Tibial nerve (tissue), 4 donors: ENCODE measurements around the gene TM4SF18.

Experiments used
- EP300 ChIP-seq, 2 donors: sonication (generic); formaldehyde crosslinking; IDR thresholded peaks; one replicate each; pipeline ENCODE4 v1.6.1; 2017; ENCODE audit warnings: antibody characterized with exemption in 2 of 2, mild to moderate bottlenecking in 1 of 2
- TF ChIP-seq, protein P1 (sequence below), 5 experiments: fragments of 200-600 bp in 3 of 5; fragments of 450-650 bp in 2 of 5; sonication (generic) in 3 of 5; IDR thresholded peaks; one replicate each; pipeline ENCODE4 v1.5.1; 2016 to 2019; ENCODE audit warnings: antibody characterized with exemption in 5 of 5, mild to moderate bottlenecking in 3 of 5, moderate library complexity in 2 of 5

DNA sequence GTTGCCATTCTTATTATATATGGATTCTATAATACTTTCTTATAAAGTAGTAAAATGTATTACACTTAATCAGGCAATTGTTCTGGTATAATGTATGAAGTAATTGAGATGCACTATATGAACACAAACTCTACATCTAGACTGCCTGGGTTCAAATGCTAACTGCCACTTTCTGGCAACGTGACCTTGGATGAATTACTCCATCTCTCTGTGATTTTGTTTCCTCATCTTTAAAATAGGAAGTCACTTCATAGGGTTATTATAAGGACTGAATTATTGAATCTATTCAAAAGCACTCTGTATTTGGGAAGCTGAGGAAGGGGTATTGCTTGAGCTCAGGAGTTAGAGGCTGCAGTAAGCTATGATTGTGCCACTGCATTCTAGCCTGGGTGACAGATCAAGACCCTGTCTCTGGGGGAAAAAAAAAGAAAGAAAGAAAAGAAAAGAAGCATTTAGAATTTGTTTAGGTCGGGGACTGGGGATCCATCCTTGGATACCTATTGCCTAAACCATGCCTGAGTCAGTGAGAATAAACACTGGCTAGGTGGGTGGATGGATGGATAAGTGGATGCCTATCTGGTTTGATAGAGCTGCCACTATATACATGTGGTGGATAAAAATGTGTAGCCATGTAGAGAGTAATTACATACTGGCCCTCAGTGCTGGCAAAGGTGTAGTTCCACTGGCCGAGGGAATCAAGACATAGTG lies 41.5 kb upstream of the TM4SF18 start:
- TF ChIP-seq, protein P1, sequence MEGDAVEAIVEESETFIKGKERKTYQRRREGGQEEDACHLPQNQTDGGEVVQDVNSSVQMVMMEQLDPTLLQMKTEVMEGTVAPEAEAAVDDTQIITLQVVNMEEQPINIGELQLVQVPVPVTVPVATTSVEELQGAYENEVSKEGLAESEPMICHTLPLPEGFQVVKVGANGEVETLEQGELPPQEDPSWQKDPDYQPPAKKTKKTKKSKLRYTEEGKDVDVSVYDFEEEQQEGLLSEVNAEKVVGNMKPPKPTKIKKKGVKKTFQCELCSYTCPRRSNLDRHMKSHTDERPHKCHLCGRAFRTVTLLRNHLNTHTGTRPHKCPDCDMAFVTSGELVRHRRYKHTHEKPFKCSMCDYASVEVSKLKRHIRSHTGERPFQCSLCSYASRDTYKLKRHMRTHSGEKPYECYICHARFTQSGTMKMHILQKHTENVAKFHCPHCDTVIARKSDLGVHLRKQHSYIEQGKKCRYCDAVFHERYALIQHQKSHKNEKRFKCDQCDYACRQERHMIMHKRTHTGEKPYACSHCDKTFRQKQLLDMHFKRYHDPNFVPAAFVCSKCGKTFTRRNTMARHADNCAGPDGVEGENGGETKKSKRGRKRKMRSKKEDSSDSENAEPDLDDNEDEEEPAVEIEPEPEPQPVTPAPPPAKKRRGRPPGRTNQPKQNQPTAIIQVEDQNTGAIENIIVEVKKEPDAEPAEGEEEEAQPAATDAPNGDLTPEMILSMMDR (IDR thresholded peaks at IDR 0.05) = no peak
- TF ChIP-seq EP300 (IDR thresholded peaks at IDR 0.05) = no peak
